A549 (cell line): ENCODE data around the gene RSAD1. TPM values are rescaled to one million over a fixed set of nuclear protein-coding genes. Genes with fewer than 3 reads are reported as not detected.

ENCODE experiments used
- ATAC-seq, 2 experiments: fragments of 200-7000 bp in 1 of 2; fragments of >200 bp in 1 of 2; cut with Nextera tagmentation in 1 of 2; cut with Tn5 transposase in 1 of 2; 3 replicates each; pipeline versions ENCODE4 v1.8.0 to v1.9.1; 2018 to 2020; ENCODE audit warnings: mild to moderate bottlenecking in 1 of 2, moderate library complexity in 1 of 2
- CTCF ChIA-PET: fragments of 300-600 bp; sonication (Branson Sonifier 250); formaldehyde crosslinking; extraction: SDS; loops from one replicate; lab custom pipeline; 2021; ENCODE audit warnings: antibody characterized with exemption, inconsistent platforms; lab: Yijun Ruan, JAX
- POLR2A ChIA-PET: fragments of 350-600 bp; formaldehyde crosslinking; extraction: SDS; loops from one replicate; lab custom pipeline; 2021; ENCODE audit warnings: antibody characterized with exemption, inconsistent platforms; lab: Yijun Ruan, JAX
- DNase-seq, 2 experiments: peaks; one replicate each; pipeline versions ENCODE4 v3.0.0 to v3.0.0-alpha.2; 2011 to 2016; ENCODE audit warnings: low read depth in 1 of 2, low spot score in 1 of 2
- FAIRE-seq: peaks from 2 replicates; lab custom pipeline; 2011; peaks lifted over from hg19 to GRCh38; lab: Jason Lieb, UNC
- H3K27ac ChIP-seq, 2 experiments: fragments of >200 bp; sonication (Bioruptor Twin); formaldehyde crosslinking; 3 replicates each; pipeline ENCODE4 v1.5.1; 2016 to 2017
- H3K4me1 ChIP-seq: fragments of >200 bp; sonication (Bioruptor Twin); formaldehyde crosslinking; 3 replicates; pipeline ENCODE4 v1.6.1; 2016
- H3K4me2 ChIP-seq: fragments of >200 bp; sonication (Bioruptor Twin); formaldehyde crosslinking; 3 replicates; pipeline ENCODE4 v1.6.1; 2016
- H3K4me3 ChIP-seq: fragments of >200 bp; sonication (Bioruptor Twin); formaldehyde crosslinking; 3 replicates; pipeline ENCODE4 v1.5.1; 2016
- H3K9me3 ChIP-seq: fragments of >200 bp; sonication (Bioruptor Twin); formaldehyde crosslinking; 3 replicates; pipeline ENCODE4 v1.6.1; 2016
- ATOH8 ChIP-seq: fragments of 250-450 bp; sonication (Bioruptor Pico); IDR thresholded peaks from 2 replicates; pipeline ENCODE4 v1.5.0; 2020; ENCODE audit warnings: low read depth, mild to moderate bottlenecking, moderate library complexity
- BHLHE40 ChIP-seq: IDR thresholded peaks from 2 replicates; pipeline ENCODE4 v1.6.1; 2012; ENCODE audit warnings: low read depth, low read length, inconsistent platforms
- CBX2 ChIP-seq: fragments of 200-600 bp; sonication (generic); IDR thresholded peaks from 2 replicates; pipeline ENCODE4 v1.6.1; 2016; ENCODE audit warnings: low read depth, mild to moderate bottlenecking, borderline replicate concordance
- CEBPB ChIP-seq, 2 experiments: fragments of >200 bp in 1 of 2; sonication (Bioruptor Twin) in 1 of 2; formaldehyde crosslinking in 1 of 2; IDR thresholded peaks; 2 replicates each; pipeline ENCODE4 v1.6.1; 2012 to 2016
- CHD2 ChIP-seq: fragments of 150-350 bp; IDR thresholded peaks from 2 replicates; pipeline ENCODE4 v1.6.1; 2014; ENCODE audit warnings: low read length; ENCODE audit not compliant: partially characterized antibody
- CTCF ChIP-seq: fragments of >200 bp; sonication (Bioruptor Twin); formaldehyde crosslinking; IDR thresholded peaks from 3 replicates; pipeline ENCODE4 v1.5.1; 2016
- EHMT2 ChIP-seq: fragments of 200-600 bp; sonication (generic); IDR thresholded peaks from 2 replicates; pipeline ENCODE4 v1.6.1; 2016; ENCODE audit warnings: antibody characterized with exemption, low read depth, mild to moderate bottlenecking, moderate library complexity
- ESRRA ChIP-seq: fragments of 150-350 bp; IDR thresholded peaks from 2 replicates; pipeline ENCODE4 v1.6.1; 2014; ENCODE audit warnings: mild to moderate bottlenecking, low read length, borderline replicate concordance
- FOSL2 ChIP-seq, 2 experiments: fragments of 450-650 bp in 1 of 2; fragments of >200 bp in 1 of 2; sonication (Bioruptor Twin) in 1 of 2; formaldehyde crosslinking; IDR thresholded peaks; 2 replicates each; pipeline versions ENCODE4 v1.5.0 to v1.6.1; 2016 to 2020; ENCODE audit warnings: mild to moderate bottlenecking in 1 of 2, moderate library complexity in 1 of 2
- GATA3 ChIP-seq: IDR thresholded peaks from 2 replicates; pipeline ENCODE4 v1.6.1; 2012; ENCODE audit warnings: borderline replicate concordance
- HDAC2 ChIP-seq: fragments of 200-600 bp; sonication (generic); IDR thresholded peaks from 2 replicates; pipeline ENCODE4 v1.6.1; 2016
- HES2 ChIP-seq: fragments of >200 bp; sonication (Bioruptor Twin); formaldehyde crosslinking; IDR thresholded peaks from 2 replicates; pipeline ENCODE4 v1.6.1; 2016
- JUN ChIP-seq, 2 experiments: fragments of >200 bp; sonication (Bioruptor Twin); formaldehyde crosslinking; IDR thresholded peaks; 2 replicates in 1 of 2; 3 replicates in 1 of 2; pipeline ENCODE4 v1.6.1; 2016 to 2017
- KDM5A ChIP-seq: fragments of 200-600 bp; sonication (generic); IDR thresholded peaks from 2 replicates; pipeline ENCODE4 v1.6.1; 2016; ENCODE audit warnings: antibody characterized with exemption, mild to moderate bottlenecking
- MAFK ChIP-seq: fragments of 450-650 bp; IDR thresholded peaks from 2 replicates; pipeline ENCODE4 v1.6.1; 2014; ENCODE audit not compliant: partially characterized antibody
- MAX ChIP-seq: IDR thresholded peaks from 2 replicates; pipeline ENCODE4 v1.6.1; 2012
- MAZ ChIP-seq: fragments of 150-350 bp; IDR thresholded peaks from 2 replicates; pipeline ENCODE4 v1.6.1; 2014; ENCODE audit warnings: antibody characterized with exemption, low read depth, low read length, borderline replicate concordance
- MYC ChIP-seq: IDR thresholded peaks from 2 replicates; pipeline ENCODE4 v1.6.1; 2012; ENCODE audit warnings: mild to moderate bottlenecking, inconsistent platforms, low read length, improper control_type of control experiment, borderline replicate concordance
- NFE2L2 ChIP-seq: fragments of 150-350 bp; conservative IDR thresholded peaks from 2 replicates; pipeline ENCODE4 v1.6.1; 2014; ENCODE audit warnings: low read length
- POLR2AphosphoS2 ChIP-seq: conservative IDR thresholded peaks from 2 replicates; pipeline ENCODE4 v1.6.1; 2012; ENCODE audit warnings: low read length, improper control_type of control experiment, inconsistent platforms
- RFX5 ChIP-seq: fragments of 450-650 bp; IDR thresholded peaks from 2 replicates; pipeline ENCODE4 v1.7.1; 2014; ENCODE audit warnings: antibody characterized with exemption, mild to moderate bottlenecking, moderate library complexity
- SREBF2 ChIP-seq: fragments of 450-650 bp; IDR thresholded peaks from 2 replicates; pipeline ENCODE4 v1.6.1; 2014; ENCODE audit warnings: mild to moderate bottlenecking, moderate library complexity
- TFCP2L1 ChIP-seq: fragments of 250-450 bp; sonication (Bioruptor Pico); IDR thresholded peaks from 2 replicates; pipeline ENCODE4 v1.5.0; 2021; ENCODE audit warnings: mild to moderate bottlenecking
- USF2 ChIP-seq: fragments of 450-650 bp; IDR thresholded peaks from 2 replicates; pipeline ENCODE4 v1.6.1; 2014; ENCODE audit warnings: antibody characterized with exemption
- ZFP36 ChIP-seq: fragments of 450-650 bp; IDR thresholded peaks from 2 replicates; pipeline ENCODE4 v1.6.1; 2014; ENCODE audit warnings: borderline replicate concordance; ENCODE audit not compliant: partially characterized antibody
- ZNF302 ChIP-seq: fragments of 250-450 bp; sonication (Bioruptor Pico); IDR thresholded peaks from 2 replicates; pipeline ENCODE4 v1.9.0; 2021; ENCODE audit warnings: inconsistent platforms, mild to moderate bottlenecking, moderate library complexity
- ZSCAN20 ChIP-seq: fragments of 250-450 bp; sonication (Bioruptor Pico); IDR thresholded peaks from 2 replicates; pipeline ENCODE4 v1.8.0; 2022; ENCODE audit warnings: mild to moderate bottlenecking, moderate library complexity
- WGBS: methylation state at CpG from one replicate; pipeline ENCODE4 v1.1.6; 2017; ENCODE audit errors: missing lambda C conversion rate; 5-methylcytosine and 5-hydroxymethylcytosine counted together
- polyA plus RNA-seq, 4 experiments: library from polyadenylated mRNA; depleted of rRNA in 3 of 4; stranded (reverse); fragments of >200 nt; fragmentation: RNase III in 1 of 4; extraction: RNeasy Plus Mini Kit Qiagen cat#74134 plus additional on column Dnase treatment in 1 of 4; gene quantifications; 2 replicates in 3 of 4; 3 replicates in 1 of 4; pipeline ENCODE4 v1.2.3, GENCODE V29; 2011 to 2017

Gene RSAD1
- polyA plus RNA-seq, 2 of the 4 experiments (the other 2 are of a cell fraction) = 38.2 to 42.0 TPM

- 80% methylated on average over 18 of the region's 18 CpGs for WGBS
- Histone ChIP-seq H3K4me1 (peaks cover 19% of the 10 kb centered on the region), H3K4me3 (no peak overlapping the region), H3K9me3 (no peaks in the 10 kb centered on the region), H3K27ac (no peak overlapping the region), H3K4me2 (no peak overlapping the region)
- ATAC-seq (no peak), FAIRE-seq (no peak), DNase-seq (no peak)
- TF ChIP-seq ATOH8 (no peak), EHMT2 (no peak), CTCF (no peak), CHD2 (no peak)
- ChIA-PET POLR2A (no interaction called here), CTCF (interaction anchor here (0.6 to 10.0 kb wide), 9 partner anchors 15 to 276 kb away, joined by 3 to 238 read pairs (median 4); partner anchors contain the start of genes CHAD, COL1A1 and LUC7L3)
These were observed 1.9 kb upstream of the RSAD1 start for GRCh38 chr17:50476545-50477315.

GRCh38 chr17:50477976-50478375 is 684 bp upstream of the RSAD1 start:
- Histone ChIP-seq H3K4me2 (peak overlapping the region; percentile 76), H3K4me3 (peak overlapping the region; percentile 65; the same call in 1 of the 3 replicates), H3K9me3 (no peaks in the 10 kb centered on the region), H3K4me1 (peaks cover 27% of the 10 kb centered on the region), H3K27ac (peak overlapping the region; percentile 79 to 91)
- FAIRE-seq (no peak), DNase-seq (no peak), ATAC-seq (no peak)
- TF ChIP-seq MAZ = no peak
- TF ChIP-seq ZSCAN20 (CRISPR knock-in tag) = no peak
- no peak for TF ChIP-seq MYC
- TF ChIP-seq CBX2 = no peak
- no peak for TF ChIP-seq NFE2L2
- no peak for TF ChIP-seq POLR2AphosphoS2
- no peak for TF ChIP-seq RFX5
- no peak for TF ChIP-seq KDM5A
- no peak for TF ChIP-seq ESRRA
- TF ChIP-seq HES2 = no peak
- no peak for TF ChIP-seq ZNF302 (CRISPR knock-in tag)
- TF ChIP-seq BHLHE40 = no peak
- CTCF ChIA-PET = interaction anchor here (0.6 to 10.0 kb wide), 26 partner anchors 10 to 383 kb away, joined by 3 to 238 read pairs (median 4); partner anchors contain the start of genes CHAD, COL1A1, LRRC59 and WFIKKN2
- 86% methylated on average over 7 of the region's 7 CpGs for WGBS
- POLR2A ChIA-PET = interaction anchor here (0.6 kb wide), 1 partner anchor 53 kb away, joined by 4 read pairs; no protein-coding TSS in a partner anchor

GRCh38 chr17:50479522-50480141 is 972 bp downstream of the RSAD1 start:
- ChIA-PET CTCF (interaction anchor here (0.7 to 10.0 kb wide), 52 partner anchors 8 to 474 kb away, joined by 3 to 238 read pairs (median 4); partner anchors contain the start of genes CHAD, COL1A1, EPN3 and LRRC59), POLR2A (interaction anchor here (0.6 to 1.0 kb wide), 13 partner anchors 8 to 386 kb away, joined by 3 to 6 read pairs (median 3); partner anchors contain the start of genes LRRC59 and TOB1)
- DNase-seq = peak; percentile 92 to 97
- H3K27ac ChIP-seq = peak overlapping the region; percentile 79 to 91
- ATAC-seq = peak; percentile 77 to 83
- peak overlapping the region; percentile 65 for H3K4me3 ChIP-seq
- WGBS = 13% methylated on average over 15 of the region's 19 CpGs
- peak overlapping the region; percentile 76 for H3K4me2 ChIP-seq
- H3K9me3 ChIP-seq = no peaks in the 10 kb centered on the region
- FAIRE-seq = no peak
- peaks cover 31% of the 10 kb centered on the region for H3K4me1 ChIP-seq
- TF ChIP-seq MAFK (no peak), CEBPB (IDR thresholded peaks at IDR 0.05) (no peak), FOSL2 (IDR thresholded peaks at IDR 0.05) (no peak), FOSL2 (CRISPR knock-in tag; IDR thresholded peaks at IDR 0.05) (no peak), TFCP2L1 (no peak), NFE2L2 (no peak), HDAC2 (no peak), USF2 (no peak), CHD2 (no peak), MYC (peak; percentile 76), ZNF302 (CRISPR knock-in tag) (no peak), JUN (IDR thresholded peaks at IDR 0.05) (no peak), CBX2 (no peak), MAX (peak; percentile 95), ZFP36 (no peak), GATA3 (no peak), ZSCAN20 (CRISPR knock-in tag) (no peak), MAZ (no peak), SREBF2 (no peak)
